ENCODE results near the gene ACSS2.

The ACSS2 gene

GRCh38 chr20:34916774-34917354 lies 40.5 kb downstream of the ACSS2 start:
- no peak for DNase-seq

DNA sequence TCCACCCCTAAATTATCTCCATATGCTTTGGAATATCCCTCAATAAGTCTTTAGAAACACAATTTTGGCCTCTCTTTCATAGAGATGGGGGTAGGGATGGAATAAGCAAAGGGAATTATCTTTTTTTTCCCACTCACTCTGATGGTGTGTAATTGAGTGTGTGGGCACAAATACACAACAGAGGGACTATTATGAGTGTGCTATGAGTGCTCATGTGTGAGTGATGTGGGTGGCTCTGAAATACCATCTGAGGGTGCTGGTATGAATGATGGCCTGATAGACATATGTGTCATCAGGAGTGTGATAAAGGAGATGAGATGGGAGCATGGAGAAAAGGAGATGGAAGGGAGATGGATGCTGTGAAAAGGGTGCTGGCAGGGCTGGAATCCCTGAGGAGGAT lies 43.6 kb downstream of the ACSS2 start:
- no peak for DNase-seq

DNA sequence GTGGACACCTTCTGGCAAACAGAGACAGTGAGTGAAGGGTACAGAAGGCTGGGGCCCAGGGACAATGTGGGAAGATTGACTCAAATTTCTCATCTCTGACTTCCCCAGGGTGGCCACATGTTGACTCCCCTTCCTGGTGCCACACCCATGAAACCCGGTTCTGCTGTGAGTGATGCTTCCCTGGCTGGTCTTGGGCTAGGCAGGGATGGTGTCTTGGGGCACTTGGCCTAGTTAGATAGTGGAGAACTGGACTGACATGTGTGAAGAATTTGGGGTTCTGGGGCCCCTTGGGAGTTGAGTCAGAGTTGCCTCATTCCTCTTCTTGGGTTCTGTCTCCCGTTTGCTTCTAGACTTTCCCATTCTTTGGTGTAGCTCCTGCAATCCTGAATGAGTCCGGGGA lies 45.0 kb downstream of the ACSS2 start:
- no peak for DNase-seq

GRCh38 chr20:34922654-34923381 lies 46.4 kb downstream of the ACSS2 start:
- no peak for DNase-seq

GRCh38 chr20:34923414-34923813 lies 47.0 kb downstream of the ACSS2 start:
- no peak for DNase-seq

DNA sequence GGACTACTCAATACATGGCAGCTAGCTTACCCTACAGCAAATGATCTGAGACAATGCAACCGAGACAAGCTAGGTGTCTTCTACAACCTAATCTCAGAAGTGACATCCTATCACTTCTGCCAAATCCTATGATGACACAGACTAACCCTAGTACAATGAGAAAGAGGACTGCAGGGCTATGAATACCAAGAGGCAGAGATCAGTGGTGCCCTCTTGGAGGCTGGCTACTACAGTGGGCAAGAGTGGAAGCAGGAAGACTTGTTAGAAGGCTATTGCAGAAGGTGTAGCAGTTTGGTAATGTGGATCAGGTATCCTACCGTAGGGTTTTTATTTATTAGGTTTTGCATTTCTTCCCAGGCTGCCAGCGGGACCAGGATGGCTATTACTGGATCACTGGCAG lies 48.9 kb downstream of the ACSS2 start:
- DNase-seq, result no peak

DNA sequence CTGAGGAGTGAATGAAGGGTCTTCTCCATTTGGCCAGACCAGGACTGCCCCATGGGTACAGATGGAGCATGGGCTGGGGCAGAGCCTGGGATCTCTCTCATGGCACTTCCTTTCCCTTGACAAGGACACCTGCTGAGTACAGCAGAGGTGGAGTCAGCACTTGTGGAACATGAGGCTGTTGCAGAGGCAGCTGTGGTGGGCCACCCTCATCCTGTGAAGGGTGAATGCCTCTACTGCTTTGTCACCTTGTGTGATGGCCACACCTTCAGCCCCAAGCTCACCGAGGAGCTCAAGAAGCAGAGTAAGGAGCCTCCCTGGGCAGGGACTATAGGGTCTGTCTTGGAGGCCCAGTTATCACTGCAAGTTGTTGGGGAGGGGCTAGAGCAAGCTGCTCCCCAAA lies 49.6 kb downstream of the ACSS2 start:
- no peak for DNase-seq

DNA sequence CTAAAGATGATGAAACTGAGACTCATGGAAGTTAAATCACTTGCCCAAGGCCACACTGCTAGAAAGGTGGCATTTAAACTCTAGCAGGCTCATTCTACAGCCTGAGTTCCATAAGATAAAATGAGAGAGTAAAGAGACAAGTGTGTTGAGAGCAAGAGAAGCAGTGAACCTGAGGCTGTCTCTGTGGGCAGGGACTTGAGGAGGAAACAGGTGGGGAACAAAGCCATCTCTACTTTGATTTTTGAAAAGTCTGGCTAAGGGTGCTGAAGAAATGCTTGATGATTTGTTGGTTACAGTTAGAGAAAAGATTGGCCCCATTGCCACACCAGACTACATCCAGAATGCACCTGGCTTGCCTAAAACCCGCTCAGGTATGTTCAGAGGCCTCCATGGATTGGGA lies 50.2 kb downstream of the ACSS2 start:
- DNase-seq, result no peak

DNA sequence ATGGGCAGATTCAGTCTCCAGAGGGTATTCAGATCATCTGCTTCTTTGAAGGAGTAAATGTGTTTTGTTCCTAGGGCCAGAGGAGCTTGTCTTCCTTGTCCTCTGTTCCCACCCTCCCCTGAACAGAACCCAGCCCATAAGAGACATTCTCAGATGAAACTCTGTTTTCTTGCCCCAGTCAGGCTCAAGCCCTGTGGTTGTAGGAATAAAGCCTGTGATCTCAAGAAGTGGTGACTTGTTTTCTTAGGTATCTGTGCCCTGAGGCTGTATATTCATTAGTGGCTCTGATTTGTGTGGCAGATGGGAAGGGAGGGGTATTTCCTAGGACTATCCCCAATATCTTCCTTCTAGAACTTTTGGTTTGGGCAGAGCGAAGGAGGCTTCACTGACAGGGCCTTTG lies 51.3 kb downstream of the ACSS2 start:
- no peak for DNase-seq

DNA sequence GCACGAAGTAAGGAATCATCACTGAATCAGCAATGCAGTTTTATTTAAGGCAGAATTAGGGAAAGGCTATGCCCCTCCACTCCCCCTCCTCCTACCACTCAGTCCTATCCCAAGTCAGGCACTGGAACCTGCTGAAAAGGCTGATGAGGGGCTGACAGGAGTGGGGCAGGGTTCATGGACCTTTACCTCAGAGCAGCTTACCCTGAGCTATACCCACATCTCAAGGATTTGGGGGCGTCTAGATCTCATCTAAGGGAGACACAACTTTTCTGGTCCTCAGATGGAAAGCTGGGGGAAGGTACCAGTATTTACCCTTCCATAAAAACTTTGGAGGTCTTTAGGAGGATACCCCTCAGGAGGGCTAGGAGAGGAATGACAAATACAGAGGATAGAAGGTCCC lies 52.0 kb downstream of the ACSS2 start:
- no peak for DNase-seq

DNA sequence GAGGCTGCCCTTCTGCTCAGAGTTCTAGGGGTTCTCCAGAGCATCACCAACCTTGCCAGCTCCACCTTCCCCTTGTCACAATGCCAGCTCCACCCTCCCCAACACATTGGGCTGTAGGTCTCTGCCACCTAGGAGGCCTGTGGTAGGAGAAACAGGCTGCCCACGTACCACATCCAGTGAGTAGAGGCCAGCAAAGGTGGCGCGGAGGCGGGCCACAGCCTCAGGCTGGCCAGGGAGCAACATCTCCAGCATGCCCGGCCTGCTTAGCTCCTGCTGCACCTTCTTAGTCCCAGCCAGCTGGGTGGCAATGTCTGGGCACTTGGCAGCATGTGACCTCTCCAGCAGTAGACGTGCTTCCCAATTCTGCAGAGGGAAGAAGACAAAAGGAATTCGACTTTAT lies 55.4 kb downstream of the ACSS2 start:
- no peak for DNase-seq

DNA sequence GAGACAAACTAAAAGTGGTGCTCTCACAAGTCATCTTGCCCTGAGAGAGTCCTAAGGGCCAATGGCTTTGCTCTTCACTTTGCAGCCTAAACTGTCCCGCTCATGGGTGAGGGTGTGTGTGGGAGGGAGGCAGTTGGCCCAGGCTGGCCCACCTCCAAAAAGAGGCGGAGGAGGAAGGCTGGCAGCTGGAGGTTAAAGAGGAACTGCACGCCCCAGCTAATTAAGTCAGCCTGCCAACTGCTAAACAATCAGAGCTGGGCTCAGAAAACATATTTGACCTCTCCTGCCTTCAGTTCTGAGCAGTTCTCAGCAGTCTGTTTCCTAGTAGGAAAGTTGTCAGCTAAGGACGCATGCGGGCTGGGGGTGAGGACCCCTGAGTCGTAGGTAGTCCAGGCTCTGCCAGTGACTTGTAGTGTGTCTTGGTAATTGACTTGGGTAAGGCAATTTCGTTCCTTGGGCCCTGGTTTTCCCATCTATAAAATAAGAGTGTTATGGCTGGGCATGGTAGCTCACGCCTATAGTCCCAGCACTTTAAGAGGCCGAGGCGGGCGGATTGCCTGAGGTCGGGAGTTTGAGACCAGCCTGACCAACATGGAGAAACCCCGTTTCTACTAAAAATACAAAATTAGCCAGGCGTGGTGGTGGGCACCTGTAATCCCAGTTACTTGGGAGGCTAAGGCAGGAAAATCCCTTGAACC lies 62.2 kb downstream of the ACSS2 start:
- no peak for DNase-seq

DNA sequence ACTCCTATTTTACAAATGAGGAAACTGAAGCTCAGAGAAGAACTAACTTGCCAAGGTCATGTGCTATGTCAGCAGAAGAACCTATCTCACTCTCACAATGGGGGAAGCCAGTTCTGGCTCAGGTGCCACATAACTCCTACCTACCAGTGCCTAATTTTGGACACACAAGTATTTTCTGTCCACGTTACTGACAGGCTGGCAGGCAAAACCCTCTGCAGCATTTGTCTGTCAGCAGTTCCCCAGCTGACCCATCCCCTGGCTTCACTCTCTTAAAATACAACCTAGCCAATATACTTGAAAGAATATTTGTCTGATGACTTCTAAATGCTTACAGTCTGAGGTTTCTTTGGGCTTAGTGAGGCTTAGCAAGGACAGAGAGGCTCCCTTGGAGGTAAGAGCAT lies 63.7 kb downstream of the ACSS2 start:
- no peak for DNase-seq

DNA sequence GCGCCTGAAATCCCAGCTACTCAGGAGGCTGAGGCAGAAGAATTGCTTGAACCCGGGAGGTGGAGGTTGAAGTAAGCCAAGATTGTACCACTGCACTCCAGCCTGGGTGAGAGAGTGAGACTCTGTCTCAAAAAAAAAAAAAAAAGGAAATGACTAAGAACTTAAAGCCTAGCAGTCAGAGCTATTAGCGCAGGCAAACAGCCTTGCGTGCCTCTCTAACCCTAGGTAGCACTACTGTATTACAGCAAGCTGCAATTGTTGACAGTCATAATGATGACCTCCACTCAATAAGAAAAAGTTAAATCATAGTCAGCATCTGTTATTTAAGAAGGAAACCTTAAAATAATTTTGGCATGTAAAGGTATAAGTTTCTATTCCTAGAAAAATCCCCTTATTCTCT lies 64.8 kb downstream of the ACSS2 start:
- DNase-seq, result no peak

DNA sequence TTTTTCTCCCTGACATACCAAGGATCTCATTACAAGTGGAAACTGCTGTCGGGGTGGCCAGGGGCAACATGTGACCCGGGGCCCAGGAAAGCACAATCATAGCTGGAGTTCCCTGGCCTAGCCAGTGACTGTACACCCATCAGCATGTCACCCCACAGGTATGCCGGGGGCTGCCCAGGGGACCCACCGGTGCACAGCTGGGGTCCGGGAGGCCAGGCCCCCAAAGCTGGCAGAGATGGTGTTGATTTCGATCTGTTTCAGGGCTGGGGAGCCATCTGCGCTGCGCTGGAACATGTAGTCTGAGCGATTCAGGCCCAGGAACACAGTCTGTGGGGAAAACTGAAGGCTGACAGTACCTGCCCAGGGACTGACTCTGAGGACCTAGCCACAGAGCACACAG lies 65.9 kb downstream of the ACSS2 start:
- DNase-seq, result no peak

- DNase-seq, result no peak
Measured at GRCh38 chr20:34943808-34944567, 67.6 kb downstream of the ACSS2 start.

GRCh38 chr20:34945315-34946077 lies 69.1 kb downstream of the ACSS2 start:
- DNase-seq, result no peak

DNA sequence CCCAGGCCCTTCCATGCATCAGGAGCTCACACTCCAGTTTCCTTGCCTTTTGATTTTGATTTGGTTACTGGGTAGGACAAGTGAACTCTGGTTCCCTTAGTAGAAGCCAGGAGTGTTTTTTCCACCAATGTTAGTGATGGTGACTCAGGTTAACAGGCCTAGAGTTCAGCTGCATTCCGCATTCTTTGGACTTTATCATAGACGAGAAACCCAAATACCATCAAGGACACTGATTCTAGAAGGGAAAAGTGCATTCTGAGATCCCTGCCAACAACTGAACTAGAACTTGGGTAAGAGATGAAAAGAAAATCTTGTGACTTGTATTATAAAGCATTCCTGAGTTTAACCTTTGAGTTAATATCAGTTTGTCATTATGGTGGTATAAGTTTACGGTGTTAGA lies 70.2 kb downstream of the ACSS2 start:
- DNase-seq, result no peak

DNA sequence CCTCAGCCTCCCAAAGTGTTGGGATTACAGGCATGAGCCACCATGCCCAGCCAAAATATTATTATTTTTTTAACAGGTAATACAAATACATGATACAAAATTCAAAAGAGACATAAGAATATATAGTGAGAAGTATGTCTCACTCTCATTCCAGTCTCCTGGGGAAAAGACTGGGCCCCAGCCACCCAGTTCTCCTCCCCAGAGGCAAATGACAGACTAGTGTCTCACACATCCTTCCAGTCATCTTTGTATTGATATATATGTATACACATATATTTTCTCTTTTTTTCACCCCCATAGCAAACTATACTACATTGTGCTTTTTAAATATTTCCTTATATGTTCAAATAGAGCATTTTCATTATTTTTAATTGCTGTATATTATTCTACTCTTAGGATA lies 70.9 kb downstream of the ACSS2 start:
- DNase-seq, result no peak

DNA sequence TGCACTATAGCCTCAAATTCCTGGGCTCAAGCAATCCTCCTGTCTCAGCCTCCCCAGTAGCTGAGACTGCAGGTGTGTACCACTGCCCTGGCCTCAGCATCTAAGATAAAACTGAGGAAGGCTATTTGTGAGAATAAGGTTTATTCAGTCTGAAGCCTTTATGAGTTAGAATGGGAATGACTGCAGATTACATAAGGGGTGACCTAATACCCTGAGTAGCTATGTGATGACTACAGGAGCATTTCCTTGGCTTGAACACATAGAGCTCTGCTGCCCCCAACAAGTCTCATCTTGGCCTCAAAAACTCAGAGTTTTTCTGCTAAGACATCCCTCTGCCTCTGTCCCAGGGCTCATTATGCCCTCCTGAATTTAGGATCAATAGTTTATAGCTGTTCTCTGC lies 71.6 kb downstream of the ACSS2 start:
- no peak for DNase-seq

- no peak for DNase-seq
Measured at GRCh38 chr20:34949120-34949519, 72.7 kb downstream of the ACSS2 start.

GRCh38 chr20:34951252-34951651 lies 74.8 kb downstream of the ACSS2 start:
- no peak for DNase-seq

- no peak for DNase-seq
Measured at GRCh38 chr20:34951652-34952051, 75.2 kb downstream of the ACSS2 start.
